GM12874 (cell line): Measurements from ENCODE around the gene HSD17B1.

Source experiments
- TF ChIP-seq, protein P1 (sequence below): IDR thresholded peaks from 2 replicates; pipeline ENCODE4 v1.5.1; 2011; ENCODE audit warnings: low read depth, mild to moderate bottlenecking, control low read depth, low read length, moderate library complexity; ENCODE audit not compliant: insufficient read depth

HSD17B1 gene

GRCh38 chr17:42554250-42555121 is 1.8 kb downstream of the HSD17B1 start:
- TF ChIP-seq, protein P1, sequence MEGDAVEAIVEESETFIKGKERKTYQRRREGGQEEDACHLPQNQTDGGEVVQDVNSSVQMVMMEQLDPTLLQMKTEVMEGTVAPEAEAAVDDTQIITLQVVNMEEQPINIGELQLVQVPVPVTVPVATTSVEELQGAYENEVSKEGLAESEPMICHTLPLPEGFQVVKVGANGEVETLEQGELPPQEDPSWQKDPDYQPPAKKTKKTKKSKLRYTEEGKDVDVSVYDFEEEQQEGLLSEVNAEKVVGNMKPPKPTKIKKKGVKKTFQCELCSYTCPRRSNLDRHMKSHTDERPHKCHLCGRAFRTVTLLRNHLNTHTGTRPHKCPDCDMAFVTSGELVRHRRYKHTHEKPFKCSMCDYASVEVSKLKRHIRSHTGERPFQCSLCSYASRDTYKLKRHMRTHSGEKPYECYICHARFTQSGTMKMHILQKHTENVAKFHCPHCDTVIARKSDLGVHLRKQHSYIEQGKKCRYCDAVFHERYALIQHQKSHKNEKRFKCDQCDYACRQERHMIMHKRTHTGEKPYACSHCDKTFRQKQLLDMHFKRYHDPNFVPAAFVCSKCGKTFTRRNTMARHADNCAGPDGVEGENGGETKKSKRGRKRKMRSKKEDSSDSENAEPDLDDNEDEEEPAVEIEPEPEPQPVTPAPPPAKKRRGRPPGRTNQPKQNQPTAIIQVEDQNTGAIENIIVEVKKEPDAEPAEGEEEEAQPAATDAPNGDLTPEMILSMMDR: no peak

DNA sequence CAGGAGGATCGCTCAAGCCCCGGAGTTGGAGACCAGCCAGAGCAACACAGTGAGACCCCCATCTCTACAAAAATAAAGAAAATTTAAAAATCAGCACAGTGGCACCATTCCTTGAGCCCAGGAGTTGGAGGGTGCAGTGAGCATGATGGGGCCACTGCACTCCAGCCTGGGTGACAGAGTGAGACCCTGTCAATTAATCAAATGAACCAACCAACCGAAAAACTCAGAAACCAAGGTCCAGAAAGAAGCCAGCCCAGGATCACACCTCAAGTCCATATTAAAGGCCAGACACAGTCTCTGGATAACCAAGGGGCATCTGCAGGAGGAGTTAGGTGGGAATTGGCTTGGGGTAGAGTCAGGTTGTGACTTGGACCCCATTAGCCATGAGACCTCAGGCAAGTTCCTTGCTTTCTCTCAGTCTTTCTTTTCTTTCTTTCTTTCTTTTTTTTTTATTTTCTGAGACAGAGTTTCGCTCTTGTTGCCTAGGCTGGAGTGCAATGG is 2.4 kb downstream of the HSD17B1 start:
- TF ChIP-seq, protein P1: no peak

GRCh38 chr17:42555961-42556617 is 3.4 kb downstream of the HSD17B1 start:
- TF ChIP-seq, protein P1: peak; percentile 11; the same call in 1 of the 2 replicates

- TF ChIP-seq, protein P1: no peak
Observed at GRCh38 chr17:42559075-42559474, 6.4 kb downstream of the HSD17B1 start.

GRCh38 chr17:42560246-42560645 is 7.5 kb downstream of the HSD17B1 start:
- TF ChIP-seq, protein P1: no peak

- TF ChIP-seq, protein P1: no peak
Observed at GRCh38 chr17:42561897-42562387, 9.2 kb downstream of the HSD17B1 start, which contains the start of gene COASY. Gene COASY, plus strand, starts transcription at chr17:42562148. Its CDS starts 475 bp downstream, at chr17:42562623.
